Cardiac fibroblast (primary cell): ENCODE results near the gene FAAH.
A peak's percentile ranks its signal among the peaks of the same experiment; 100 is the strongest.

ENCODE experiments used
- DNase-seq, 2 donors: peaks; one replicate each; pipeline versions ENCODE4 v3.0.0 to v3.0.0-alpha.2; 2010; ENCODE audit warnings: low read depth in 2 of 2
- H3K4me3 ChIP-seq, 2 donors: replicated peaks in 1 of 2; 1 replicate in 1 of 2; 2 replicates in 1 of 2; pipeline ENCODE4 v1.5.1; 2011; ENCODE audit warnings: low read depth in 2 of 2, low read length in 2 of 2, mild to moderate bottlenecking in 2 of 2, moderate library complexity in 1 of 2
- TF ChIP-seq, protein P1 (sequence below): IDR thresholded peaks from one replicate; pipeline ENCODE4 v1.5.1; 2011; ENCODE audit warnings: low read depth, mild to moderate bottlenecking, low read length, inconsistent platforms

FAAH gene

GRCh38 chr1:46411010-46411405 is 16.9 kb downstream of the FAAH start:
- DNase-seq = no peak
- TF ChIP-seq, protein P1, sequence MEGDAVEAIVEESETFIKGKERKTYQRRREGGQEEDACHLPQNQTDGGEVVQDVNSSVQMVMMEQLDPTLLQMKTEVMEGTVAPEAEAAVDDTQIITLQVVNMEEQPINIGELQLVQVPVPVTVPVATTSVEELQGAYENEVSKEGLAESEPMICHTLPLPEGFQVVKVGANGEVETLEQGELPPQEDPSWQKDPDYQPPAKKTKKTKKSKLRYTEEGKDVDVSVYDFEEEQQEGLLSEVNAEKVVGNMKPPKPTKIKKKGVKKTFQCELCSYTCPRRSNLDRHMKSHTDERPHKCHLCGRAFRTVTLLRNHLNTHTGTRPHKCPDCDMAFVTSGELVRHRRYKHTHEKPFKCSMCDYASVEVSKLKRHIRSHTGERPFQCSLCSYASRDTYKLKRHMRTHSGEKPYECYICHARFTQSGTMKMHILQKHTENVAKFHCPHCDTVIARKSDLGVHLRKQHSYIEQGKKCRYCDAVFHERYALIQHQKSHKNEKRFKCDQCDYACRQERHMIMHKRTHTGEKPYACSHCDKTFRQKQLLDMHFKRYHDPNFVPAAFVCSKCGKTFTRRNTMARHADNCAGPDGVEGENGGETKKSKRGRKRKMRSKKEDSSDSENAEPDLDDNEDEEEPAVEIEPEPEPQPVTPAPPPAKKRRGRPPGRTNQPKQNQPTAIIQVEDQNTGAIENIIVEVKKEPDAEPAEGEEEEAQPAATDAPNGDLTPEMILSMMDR = no peak
- H3K4me3 ChIP-seq = no peak overlapping the region

GRCh38 chr1:46411601-46412341 is 17.7 kb downstream of the FAAH start:
- TF ChIP-seq, protein P1 = peak; percentile 45
- no peak overlapping the region for H3K4me3 ChIP-seq
- no peak for DNase-seq

DNA sequence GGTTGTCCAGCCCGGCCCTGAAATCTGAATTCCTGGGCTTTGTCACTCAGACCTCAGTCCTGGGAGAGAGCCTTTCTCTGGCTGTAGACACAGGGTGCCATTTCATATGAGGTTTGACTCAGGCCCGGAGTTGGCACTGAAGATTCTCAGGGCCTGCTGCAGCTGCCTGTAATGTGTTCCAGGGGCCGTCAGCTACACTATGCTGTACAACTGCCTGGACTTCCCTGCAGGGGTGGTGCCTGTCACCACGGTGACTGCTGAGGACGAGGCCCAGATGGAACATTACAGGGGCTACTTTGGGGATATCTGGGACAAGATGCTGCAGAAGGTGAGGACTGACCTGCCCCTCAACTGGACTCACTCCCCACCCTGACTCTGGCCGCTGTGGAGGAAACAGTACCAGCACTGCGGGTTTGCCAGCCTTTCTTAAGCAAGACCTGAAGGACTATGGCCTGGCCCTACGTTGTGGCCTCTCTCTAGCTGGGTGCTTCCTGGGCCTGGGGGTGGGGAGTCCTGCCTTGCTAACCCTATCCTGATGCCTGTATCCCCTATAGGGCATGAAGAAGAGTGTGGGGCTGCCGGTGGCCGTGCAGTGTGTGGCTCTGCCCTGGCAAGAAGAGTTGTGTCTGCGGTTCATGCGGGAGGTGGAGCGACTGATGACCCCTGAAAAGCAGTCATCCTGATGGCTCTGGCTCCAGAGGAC is 18.9 kb downstream of the FAAH start:
- no peak for DNase-seq
- TF ChIP-seq, protein P1 = no peak
- H3K4me3 ChIP-seq = no peak overlapping the region

DNA sequence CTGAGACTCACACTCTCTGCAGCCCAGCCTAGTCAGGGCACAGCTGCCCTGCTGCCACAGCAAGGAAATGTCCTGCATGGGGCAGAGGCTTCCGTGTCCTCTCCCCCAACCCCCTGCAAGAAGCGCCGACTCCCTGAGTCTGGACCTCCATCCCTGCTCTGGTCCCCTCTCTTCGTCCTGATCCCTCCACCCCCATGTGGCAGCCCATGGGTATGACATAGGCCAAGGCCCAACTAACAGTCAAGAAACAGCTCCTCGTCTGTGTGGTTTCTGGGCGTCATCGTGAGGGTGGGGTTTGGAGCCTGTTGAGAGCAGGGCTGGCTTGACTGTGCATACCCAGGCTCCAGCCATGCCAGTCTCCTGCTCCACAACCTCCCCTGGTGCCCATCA is 19.5 kb downstream of the FAAH start:
- DNase-seq = peak; percentile 6 to 10
- no peak overlapping the region for H3K4me3 ChIP-seq
- TF ChIP-seq, protein P1 = peak; percentile 46

- DNase-seq = no peak
- TF ChIP-seq, protein P1 = no peak
Observed at GRCh38 chr1:46415514-46415913, 21.4 kb downstream of the FAAH start.

DNA sequence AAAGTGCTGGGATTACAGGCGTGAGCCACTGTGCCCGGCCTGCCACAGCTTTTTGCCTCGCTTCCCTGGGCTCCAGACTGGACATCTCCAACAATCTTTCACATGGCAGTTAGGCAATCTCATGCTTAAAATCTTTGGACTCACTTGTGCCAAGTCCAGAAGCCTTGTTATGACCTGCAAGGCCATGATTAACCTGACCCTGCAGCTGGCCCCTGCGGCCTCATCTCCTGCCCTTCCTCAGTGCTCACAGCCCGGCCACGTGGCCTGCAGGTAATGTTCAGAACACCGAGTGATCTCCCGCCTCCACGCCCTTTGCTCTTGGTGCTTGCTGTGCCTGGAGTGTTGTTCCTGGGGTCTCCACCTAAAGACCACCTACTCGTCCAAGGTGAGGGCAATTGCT is 24.9 kb downstream of the FAAH start:
- DNase-seq = no peak
- TF ChIP-seq, protein P1 = no peak
- no peak overlapping the region for H3K4me3 ChIP-seq

More at GRCh38 chr1:46415514-46415913, 21.4 kb downstream of the FAAH start:
- H3K4me3 ChIP-seq = no peak overlapping the region

- no peak for DNase-seq
- no peak overlapping the region for H3K4me3 ChIP-seq
- TF ChIP-seq, protein P1 = no peak
Observed at GRCh38 chr1:46420533-46420915, 26.4 kb downstream of the FAAH start.
